ENCODE results near the gene WNT7B. TPM values are rescaled to one million over a fixed set of nuclear protein-coding genes. Genes with fewer than 3 reads are reported as not detected.

WNT7B gene
- total RNA-seq, 6 experiments from 2014 or later = 0.10 to 0.12 TPM; not detected in 4

GRCh38 chr22:45932071-45932470 lies 44.9 kb downstream of the WNT7B start:
- Histone ChIP-seq H3K4me3 (no peak overlapping the region), H3K9me3 (no peaks in the 10 kb centered on the region), H3K4me1 (no peaks in the 10 kb centered on the region), H3K27me3 (no peaks in the 10 kb centered on the region), H3K27ac (no peak overlapping the region), H3K36me3 (no peaks in the 10 kb centered on the region)
- TF ChIP-seq CTCF (IDR thresholded peaks at IDR 0.05) = no peak
- TF ChIP-seq POLR2A (IDR thresholded peaks at IDR 0.05) = no peak
- DNase-seq = no peak
- intact Hi-C loops (cut with DNase I) = no loop called here
- 41% methylated on average over 2 of the region's 6 CpGs for WGBS (ENCODE audit: insufficient coverage, low coverage, low lambda C conversion rate, missing lambda C conversion rate)
- ATAC-seq = no peak

DNA sequence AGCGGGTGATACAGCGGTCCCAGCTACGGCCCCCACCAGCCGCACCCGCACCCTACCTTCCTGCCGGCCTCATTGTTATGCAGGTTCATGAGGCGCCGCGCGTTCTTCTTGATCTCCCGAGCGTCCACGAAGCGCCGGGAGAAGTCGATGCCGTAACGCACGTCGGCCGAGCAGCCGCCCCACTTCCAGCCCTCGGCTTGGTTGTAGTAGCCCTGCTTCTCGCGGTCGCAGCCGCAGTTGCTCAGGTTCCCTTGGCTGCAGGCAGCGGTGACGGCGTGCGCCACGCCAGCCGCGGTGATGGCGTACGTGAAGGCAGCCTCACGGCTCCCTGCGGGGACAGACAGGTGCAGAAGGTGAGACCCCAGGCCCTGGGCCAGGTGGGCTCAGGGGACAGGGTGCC lies 45.9 kb downstream of the WNT7B start:
- intact Hi-C loops (cut with DNase I) = no loop called here
- DNase-seq = no peak
- H3K9me3 ChIP-seq = no peaks in the 10 kb centered on the region
- no peaks in the 10 kb centered on the region for H3K27me3 ChIP-seq
- no peak overlapping the region for H3K4me3 ChIP-seq
- H3K36me3 ChIP-seq = no peaks in the 10 kb centered on the region
- 83% methylated on average over 11 of the region's 38 CpGs for WGBS (ENCODE audit: insufficient coverage, low coverage, low lambda C conversion rate, missing lambda C conversion rate)
- H3K27ac ChIP-seq = no peak overlapping the region
- no peaks in the 10 kb centered on the region for H3K4me1 ChIP-seq
- ATAC-seq = no peak
- TF ChIP-seq POLR2A (IDR thresholded peaks at IDR 0.05) (no peak), CTCF (IDR thresholded peaks at IDR 0.05) (no peak)

DNA sequence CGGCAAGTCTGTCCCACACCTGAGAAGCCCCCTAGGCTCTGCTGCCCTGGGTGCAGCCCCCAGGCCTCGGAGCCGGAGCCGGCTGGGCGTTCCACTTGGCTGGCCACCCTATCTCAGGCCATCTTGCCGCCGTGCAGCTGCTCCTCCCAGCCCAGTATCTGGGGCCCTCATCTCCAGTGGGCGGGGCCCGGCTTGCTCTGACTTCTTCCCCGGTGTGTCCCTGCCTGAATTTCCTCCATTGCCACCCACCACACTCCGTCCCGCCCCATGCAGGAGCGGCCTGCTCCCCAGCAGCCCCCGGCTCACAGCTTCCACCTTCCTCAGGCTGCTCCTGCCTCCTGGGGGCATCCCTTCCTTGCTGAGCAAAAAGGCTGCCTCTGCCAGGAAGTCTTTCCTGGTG lies 46.6 kb downstream of the WNT7B start:
- no peak for ATAC-seq
- Histone ChIP-seq H3K4me1 (no peaks in the 10 kb centered on the region), H3K9me3 (no peaks in the 10 kb centered on the region), H3K27ac (no peak overlapping the region), H3K4me3 (no peak overlapping the region), H3K36me3 (no peaks in the 10 kb centered on the region), H3K27me3 (no peaks in the 10 kb centered on the region)
- intact Hi-C loops (cut with DNase I) = no loop called here
- DNase-seq = no peak
- TF ChIP-seq CTCF (IDR thresholded peaks at IDR 0.05) (no peak), POLR2A (IDR thresholded peaks at IDR 0.05) (no peak)
- 61% methylated on average over 5 of the region's 14 CpGs for WGBS (ENCODE audit: insufficient coverage, low coverage, low lambda C conversion rate, missing lambda C conversion rate)

- no peak for TF ChIP-seq POLR2A (IDR thresholded peaks at IDR 0.05)
- no peak for TF ChIP-seq CTCF (IDR thresholded peaks at IDR 0.05)
- WGBS (ENCODE audit: insufficient coverage, low coverage, low lambda C conversion rate, missing lambda C conversion rate) = 62% methylated on average over 4 of the region's 4 CpGs
- H3K27ac ChIP-seq = no peak overlapping the region
- no peaks in the 10 kb centered on the region for H3K9me3 ChIP-seq
- intact Hi-C loops (cut with DNase I) = no loop called here
- no peak overlapping the region for H3K4me3 ChIP-seq
- DNase-seq (no peak), ATAC-seq (no peak)
- H3K36me3 ChIP-seq = no peaks in the 10 kb centered on the region
- H3K27me3 ChIP-seq = no peaks in the 10 kb centered on the region
- H3K4me1 ChIP-seq = no peaks in the 10 kb centered on the region
These were observed 47.3 kb downstream of the WNT7B start for GRCh38 chr22:45929649-45930048.

DNA sequence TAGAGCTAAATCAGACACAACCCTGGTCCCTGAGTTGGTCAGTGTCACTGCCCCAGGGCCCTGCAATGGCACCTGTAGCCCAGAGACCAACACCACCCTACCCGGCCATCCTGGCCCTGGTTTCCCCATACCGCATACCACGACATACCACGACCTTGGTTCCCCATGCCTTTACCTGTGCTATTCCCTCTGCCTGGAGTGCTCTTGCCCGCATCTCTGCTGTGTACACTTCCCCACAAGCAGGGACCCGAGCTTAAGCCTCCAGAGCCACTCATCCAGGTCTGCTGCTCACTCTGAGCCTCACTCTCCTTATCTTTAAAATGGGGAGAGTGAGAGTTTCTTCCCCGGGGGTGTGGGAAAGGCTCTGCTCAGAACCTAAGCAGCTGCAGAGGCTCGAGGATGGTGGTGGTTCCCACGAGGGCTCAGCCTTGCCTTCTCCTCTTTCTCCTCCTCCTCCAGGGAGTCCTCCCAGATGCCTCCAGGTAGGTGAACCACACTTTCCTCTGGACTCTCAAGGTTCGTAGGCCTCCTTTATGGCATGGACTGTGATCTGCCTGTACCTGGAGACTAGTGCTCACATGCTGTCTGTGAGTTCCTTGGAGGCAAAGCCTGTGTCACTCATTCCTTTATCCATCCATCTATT lies 48.1 kb downstream of the WNT7B start:
- TF ChIP-seq POLR2A (IDR thresholded peaks at IDR 0.05) (no peak), CTCF (IDR thresholded peaks at IDR 0.05) (no peak)
- ATAC-seq (no peak), DNase-seq (no peak)
- no peaks in the 10 kb centered on the region for H3K4me1 ChIP-seq
- H3K4me3 ChIP-seq = no peak overlapping the region
- intact Hi-C loops (cut with DNase I) = no loop called here
- H3K9me3 ChIP-seq = no peaks in the 10 kb centered on the region
- 48% methylated on average over 4 of the region's 10 CpGs for WGBS (ENCODE audit: insufficient coverage, low coverage, low lambda C conversion rate, missing lambda C conversion rate)
- H3K27me3 ChIP-seq = no peaks in the 10 kb centered on the region
- H3K36me3 ChIP-seq = no peaks in the 10 kb centered on the region
- no peak overlapping the region for H3K27ac ChIP-seq
